Adrenal gland (tissue), 12 donors: ENCODE data around the gene RGMB. TPM values are rescaled to one million over a fixed set of nuclear protein-coding genes. Genes with fewer than 3 reads are reported as not detected.

Source experiments
- DNase-seq, 7 donors: peaks; one replicate each; pipeline ENCODE4 v3.0.0-alpha.2; 2019 to 2020
- H3K27ac ChIP-seq, 5 donors: fragments of 200-600 bp; sonication (generic) in 4 of 5; 1 replicate in 3 of 5; 2 replicates in 2 of 5; pipeline versions ENCODE4 v1.5.1 to v1.8.0; 2016 to 2020; ENCODE audit warnings: mild to moderate bottlenecking in 1 of 5
- H3K27me3 ChIP-seq: fragments of 200-600 bp; 2 replicates; pipeline ENCODE4 v1.8.0; 2021
- H3K36me3 ChIP-seq, 2 donors: fragments of 200-600 bp; replicated peaks in 1 of 2; 1 replicate in 1 of 2; 2 replicates in 1 of 2; pipeline versions ENCODE4 v1.5.1 to v1.8.0; 2018 to 2022
- H3K4me1 ChIP-seq, 2 donors: fragments of 200-600 bp; replicated peaks in 1 of 2; 1 replicate in 1 of 2; 2 replicates in 1 of 2; pipeline versions ENCODE4 v1.5.1 to v1.8.0; 2018 to 2021
- H3K4me3 ChIP-seq, 4 donors: fragments of 200-600 bp; sonication (generic) in 3 of 4; one replicate each; pipeline ENCODE4 v1.5.1; 2016 to 2018
- H3K9me3 ChIP-seq, 3 donors: fragments of 200-600 bp; sonication (generic) in 1 of 3; replicated peaks in 1 of 3; 1 replicate in 2 of 3; 2 replicates in 1 of 3; pipeline versions ENCODE4 v1.5.1 to v1.8.0; 2016 to 2021
- CTCF ChIP-seq, 6 experiments: fragments of 450-650 bp in 4 of 6; fragments of 200-600 bp in 2 of 6; sonication (generic) in 1 of 6; IDR thresholded peaks; 1 replicate in 5 of 6; 2 replicates in 1 of 6; pipeline versions ENCODE4 v1.5.1 to v1.8.0; 2016 to 2021; ENCODE audit warnings: antibody characterized with exemption in 6 of 6, mild to moderate bottlenecking in 2 of 6, moderate library complexity in 1 of 6
- POLR2A ChIP-seq, 2 donors: fragments of 450-650 bp; IDR thresholded peaks; one replicate each; pipeline ENCODE4 v1.6.1; 2017; ENCODE audit warnings: antibody characterized with exemption in 2 of 2, mild to moderate bottlenecking in 2 of 2, moderate library complexity in 1 of 2
- WGBS, 4 donors: extraction: QIAGEN DNeasy Blood & Tissue Kit in 2 of 4; methylation state at CpG; one replicate each; pipeline versions ENCODE4 v1.1.5 to v1.1.7; 2013 to 2017; 5-methylcytosine and 5-hydroxymethylcytosine counted together
- intact Hi-C, 2 donors: fragments of 100-400 bp; cut with DNase I; formaldehyde crosslinking; loops; one replicate each; pipeline versions ENCODE4 v1.14.1 to v1.15.0; 2022 to 2023
- polyA plus RNA-seq, 3 donors: library from polyadenylated mRNA; stranded (reverse); fragments of 200-250 nt in 2 of 3; fragments of 350-450 nt in 1 of 3; fragmentation: Illumina TruSeq in 1 of 3; extraction: RNeasy Lipid Tissue Mini Kit (QIAGEN cat#74804) in 1 of 3; gene quantifications; one replicate each; pipeline ENCODE4 v1.2.3, GENCODE V29; 2013 to 2014
- total RNA-seq, 9 donors: library from RNA; depleted of rRNA in 4 of 9; stranded (reverse); fragments of >200 nt in 4 of 9; fragments of 120-200 nt in 1 of 9; fragmentation: NEBNext Ultra II Directional in 1 of 9; extraction: Animal tissue kit (Norgen Biotek cat#: 25700) in 1 of 9; gene quantifications; one replicate each; pipeline versions ENCODE4 v1.1.0 to v1.2.4, GENCODE V29; 2013 to 2023
- donor health status: healthy with polysubstance abuse.
- donor health status: Bipolar disorder and iron deficiency.
- donor health status: DM: yes; HTN: yes; CAD: no.
- donor health status: DM: no; HTN: no; CAD: no.
- donor health status: DM: no; HTN: no; CAD: no.
- donor health status: DM: yes; HTN: yes; CAD: no.

Gene RGMB
- total and polyA plus RNA-seq, 12 donors, result 1.0 to 14.4 (median 9.6) TPM

- peaks cover 0 to 12% of the 10 kb centered on the region in 2 donors for H3K4me1 ChIP-seq
- intact Hi-C loops, result no loop called here
- no peaks in the 10 kb centered on the region for H3K27me3 ChIP-seq
- H3K4me3 ChIP-seq, result no peak overlapping the region
- WGBS, 4 donors, result 92 to 98% (median 95%) methylated on average over 2 of the region's 2 CpGs
- DNase-seq, result no peak
- H3K9me3 ChIP-seq, result no peaks in the 10 kb centered on the region
- no peaks in the 10 kb centered on the region for H3K36me3 ChIP-seq
- no peak for TF ChIP-seq POLR2A (IDR thresholded peaks at IDR 0.05)
- no peak for TF ChIP-seq CTCF (IDR thresholded peaks at IDR 0.05)
- no peak overlapping the region for H3K27ac ChIP-seq
These were observed 8.5 kb downstream of the RGMB start for GRCh38 chr5:98781964-98782363.

DNA sequence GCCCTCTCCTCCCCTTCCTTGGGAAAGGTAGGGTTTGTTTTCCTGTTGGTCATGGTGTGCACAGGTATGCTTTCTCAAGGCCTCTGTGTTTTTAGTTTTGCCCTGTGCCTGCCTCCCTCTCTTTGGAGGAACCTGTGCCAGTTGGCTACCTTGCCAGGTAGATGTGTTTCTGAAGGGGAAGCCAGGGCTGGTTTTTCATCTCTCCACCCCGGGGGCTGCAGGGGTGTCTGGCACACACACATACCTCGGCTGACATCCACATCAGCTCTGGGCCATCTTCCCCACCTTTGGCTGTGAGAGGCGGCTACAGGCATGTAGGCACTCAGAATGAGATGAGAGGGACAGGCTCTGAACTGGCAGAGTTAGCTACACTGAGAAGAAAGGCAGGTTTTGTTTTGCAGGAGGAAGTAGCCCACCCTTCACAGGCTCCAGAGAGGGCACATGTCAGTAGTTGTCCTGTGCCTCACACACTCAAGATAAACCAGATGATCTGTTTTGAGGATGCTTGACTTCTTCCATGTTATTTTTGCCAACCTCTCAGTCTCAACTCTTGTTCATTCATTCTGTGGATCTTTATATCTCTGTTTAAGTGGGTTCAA is 9.7 kb downstream of the RGMB start:
- Histone ChIP-seq H3K27ac (no peak overlapping the region), H3K27me3 (no peaks in the 10 kb centered on the region), H3K4me3 (no peak overlapping the region), H3K9me3 (no peaks in the 10 kb centered on the region), H3K4me1 (peaks cover 0 to 13% of the 10 kb centered on the region in 2 donors), H3K36me3 (no peaks in the 10 kb centered on the region)
- intact Hi-C loops, result no loop called here
- TF ChIP-seq POLR2A (IDR thresholded peaks at IDR 0.05), result no peak
- TF ChIP-seq CTCF (IDR thresholded peaks at IDR 0.05), result no peak
- no peak for DNase-seq
- WGBS, 4 donors, result 86 to 100% (median 88%) methylated on average over 2 to 3 of the region's 3 CpGs

DNA sequence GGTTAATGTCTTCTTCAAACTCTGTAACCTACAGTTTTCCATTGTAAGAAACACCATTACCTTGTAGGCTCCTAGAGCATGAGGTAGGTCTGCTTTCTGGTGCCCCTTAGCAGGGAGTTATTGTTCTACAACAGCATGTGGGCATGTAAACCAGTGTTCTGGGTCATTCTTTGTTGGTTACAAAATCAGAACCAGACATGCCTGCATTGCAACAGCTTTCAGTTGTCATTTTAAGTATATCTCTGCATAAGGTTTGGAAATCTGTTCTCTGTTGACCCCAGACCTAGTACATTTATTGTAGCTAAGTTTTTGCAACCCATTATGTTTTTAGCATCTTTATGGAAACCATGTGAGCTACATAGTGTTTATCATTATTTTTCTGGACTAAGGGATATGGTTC is 10.9 kb downstream of the RGMB start:
- Histone ChIP-seq H3K9me3 (no peaks in the 10 kb centered on the region), H3K27ac (no peak overlapping the region), H3K4me3 (no peak overlapping the region), H3K4me1 (peaks cover 0 to 13% of the 10 kb centered on the region in 2 donors), H3K36me3 (no peaks in the 10 kb centered on the region), H3K27me3 (no peaks in the 10 kb centered on the region)
- DNase-seq, result no peak
- intact Hi-C loops, result no loop called here
- no peak for TF ChIP-seq CTCF (IDR thresholded peaks at IDR 0.05)
- TF ChIP-seq POLR2A (IDR thresholded peaks at IDR 0.05), result no peak

GRCh38 chr5:98785244-98785643 is 11.8 kb downstream of the RGMB start:
- no peaks in the 10 kb centered on the region for H3K36me3 ChIP-seq
- no peaks in the 10 kb centered on the region for H3K27me3 ChIP-seq
- peaks cover 0 to 13% of the 10 kb centered on the region in 2 donors for H3K4me1 ChIP-seq
- no peak for DNase-seq
- no peak overlapping the region for H3K4me3 ChIP-seq
- H3K9me3 ChIP-seq, result no peaks in the 10 kb centered on the region
- no peak for TF ChIP-seq POLR2A (IDR thresholded peaks at IDR 0.05)
- H3K27ac ChIP-seq, result no peak overlapping the region
- intact Hi-C loops, result no loop called here
- WGBS, 4 donors, result 77 to 87% (median 84%) methylated on average over 3 of the region's 3 CpGs

GRCh38 chr5:98786191-98786853 is 12.9 kb downstream of the RGMB start:
- no peak for DNase-seq
- Histone ChIP-seq H3K36me3 (no peaks in the 10 kb centered on the region), H3K4me3 (no peak overlapping the region), H3K9me3 (no peaks in the 10 kb centered on the region), H3K27ac (no peak overlapping the region), H3K27me3 (no peaks in the 10 kb centered on the region), H3K4me1 (peaks cover 0 to 13% of the 10 kb centered on the region in 2 donors)
- TF ChIP-seq CTCF (IDR thresholded peaks at IDR 0.05) (no peak), POLR2A (IDR thresholded peaks at IDR 0.05) (no peak)
- 66 to 77% (median 71%) methylated on average over 4 of the region's 4 CpGs for WGBS, 4 donors
- intact Hi-C loops, result no loop called here
